OCI-LY7 (cell line): ENCODE data around the gene CELF4. TPM values are rescaled to one million over a fixed set of nuclear protein-coding genes. Genes with fewer than 3 reads are reported as not detected.

Source experiments
- BruUV-seq: library from RNA; stranded (reverse); fragments of 400-500 nt; replicated peaks from 2 replicates; lab custom pipeline; 2021; lab: Mats Ljungman, UMichigan
- CTCF ChIA-PET: fragments of 300-600 bp; sonication (Branson Sonifier 250); formaldehyde crosslinking; loops from one replicate; lab custom pipeline; 2022; ENCODE audit warnings: antibody characterized with exemption; ENCODE audit not compliant: unreplicated experiment; lab: Charles Lee
- POLR2A ChIA-PET: fragments of 300-600 bp; sonication (Branson Sonifier 250); formaldehyde crosslinking; loops from one replicate; lab custom pipeline; 2022; ENCODE audit warnings: antibody characterized with exemption; lab: Charles Lee
- DNase-seq: peaks from one replicate; pipeline ENCODE4 v3.0.0-alpha.2; 2015; ENCODE audit warnings: low spot score
- H2AFZ ChIP-seq: fragments of 200-600 bp; sonication (generic), shearing (Covaris generic); 2 replicates; pipeline ENCODE4 v1.6.1; 2014; ENCODE audit warnings: mild to moderate bottlenecking, antibody characterized with exemption, low read length, moderate library complexity
- H3K27ac ChIP-seq: fragments of 200-600 bp; sonication (generic); 2 replicates; pipeline ENCODE4 v1.5.1; 2014; ENCODE audit warnings: mixed run types, low read depth, mild to moderate bottlenecking, moderate library complexity, low read length, inconsistent platforms; ENCODE audit not compliant: poor library complexity, severe bottlenecking
- H3K36me3 ChIP-seq: fragments of 200-600 bp; sonication (generic); 2 replicates; pipeline ENCODE4 v1.6.1; 2014; ENCODE audit warnings: mild to moderate bottlenecking, antibody characterized with exemption, low read length, moderate library complexity, mixed read lengths; ENCODE audit not compliant: insufficient read depth
- H3K4me1 ChIP-seq: fragments of 200-600 bp; sonication (generic); 2 replicates; pipeline ENCODE4 v1.5.1; 2014; ENCODE audit warnings: mild to moderate bottlenecking, low read length; ENCODE audit not compliant: insufficient read depth, poor library complexity, severe bottlenecking
- H3K4me2 ChIP-seq: fragments of 200-600 bp; sonication (generic); 2 replicates; pipeline ENCODE4 v1.6.1; 2014; ENCODE audit warnings: mild to moderate bottlenecking, low read length
- H3K4me3 ChIP-seq: fragments of 200-600 bp; sonication (generic); 2 replicates; pipeline ENCODE4 v1.5.1; 2014; ENCODE audit warnings: mild to moderate bottlenecking, low read depth, low read length; ENCODE audit not compliant: poor library complexity, severe bottlenecking
- H3K79me2 ChIP-seq: fragments of 200-600 bp; sonication (generic); 2 replicates; pipeline ENCODE4 v1.6.1; 2016; ENCODE audit warnings: low read depth, mild to moderate bottlenecking, low read length, moderate library complexity, mixed read lengths; ENCODE audit not compliant: insufficient read depth
- H3K9me2 ChIP-seq: fragments of 200-600 bp; sonication (generic); 2 replicates; pipeline ENCODE4 v1.6.1; 2016; ENCODE audit warnings: mild to moderate bottlenecking, low read length, mixed read lengths; ENCODE audit not compliant: insufficient read depth
- H3K9me3 ChIP-seq: fragments of 200-600 bp; sonication (generic); 2 replicates; pipeline ENCODE4 v1.6.1; 2014; ENCODE audit warnings: mild to moderate bottlenecking, mixed run types, low read length, mixed read lengths
- H4K20me1 ChIP-seq: fragments of 200-600 bp; sonication (generic); 2 replicates; pipeline ENCODE4 v1.6.1; 2014; ENCODE audit warnings: mild to moderate bottlenecking, antibody characterized with exemption, low read length, moderate library complexity, mixed read lengths; ENCODE audit not compliant: insufficient read depth
- EZH2phosphoT487 ChIP-seq: fragments of 200-600 bp; sonication (generic); IDR thresholded peaks from 2 replicates; pipeline ENCODE4 v1.6.1; 2018; ENCODE audit warnings: low read depth, borderline replicate concordance, mild to moderate bottlenecking, mixed run types, antibody characterized with exemption, low read length, moderate library complexity, mixed read lengths
- intact Hi-C: fragments of 100-400 bp; cut with micrococcal nuclease; formaldehyde crosslinking; loops from one replicate; pipeline ENCODE4 v1.10.0; 2022; ENCODE audit not compliant: unreplicated experiment
- total RNA-seq, 2 experiments: library from RNA; depleted of rRNA in 1 of 2; stranded (reverse); fragments of >200 nt in 1 of 2; shearing (Covaris generic) in 1 of 2; gene quantifications; 2 replicates each; pipeline ENCODE4 v1.2.3, GENCODE V29; 2014 to 2022
- TF ChIP-seq, protein P1 (sequence below): fragments of 200-600 bp; sonication (generic); conservative IDR thresholded peaks from 2 replicates; pipeline ENCODE4 v1.5.1; 2014; ENCODE audit warnings: mild to moderate bottlenecking, antibody characterized with exemption, low read length, moderate library complexity, mixed read lengths

CELF4 gene
- total RNA-seq, 2 experiments from 2014 or later = not detected

DNA sequence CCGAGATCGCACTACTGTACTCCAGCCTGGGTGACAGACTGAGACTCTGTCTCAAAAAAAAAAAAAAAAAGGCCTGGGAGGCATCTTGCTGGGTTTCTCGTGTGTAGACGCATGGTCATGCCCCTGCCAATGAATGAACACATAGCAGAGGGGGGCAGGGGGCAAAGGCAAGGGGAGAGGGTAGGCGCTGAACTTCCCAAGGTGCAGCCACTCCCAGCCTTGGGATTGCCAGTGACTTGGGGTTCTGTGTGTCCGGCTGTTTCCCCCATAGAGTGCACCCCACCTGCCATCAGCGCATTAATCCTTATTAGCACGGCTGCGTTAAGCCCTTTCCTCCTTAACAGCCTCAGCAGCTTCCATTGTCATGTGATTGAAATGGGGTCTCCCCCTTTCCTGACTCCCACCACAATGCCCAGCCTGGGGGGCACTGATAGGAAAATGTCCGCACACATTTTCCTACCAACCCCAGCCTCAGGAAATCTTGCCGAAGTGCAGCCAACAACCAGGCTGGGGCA, 225.8 kb downstream of the CELF4 start:
- TF ChIP-seq, protein P1, sequence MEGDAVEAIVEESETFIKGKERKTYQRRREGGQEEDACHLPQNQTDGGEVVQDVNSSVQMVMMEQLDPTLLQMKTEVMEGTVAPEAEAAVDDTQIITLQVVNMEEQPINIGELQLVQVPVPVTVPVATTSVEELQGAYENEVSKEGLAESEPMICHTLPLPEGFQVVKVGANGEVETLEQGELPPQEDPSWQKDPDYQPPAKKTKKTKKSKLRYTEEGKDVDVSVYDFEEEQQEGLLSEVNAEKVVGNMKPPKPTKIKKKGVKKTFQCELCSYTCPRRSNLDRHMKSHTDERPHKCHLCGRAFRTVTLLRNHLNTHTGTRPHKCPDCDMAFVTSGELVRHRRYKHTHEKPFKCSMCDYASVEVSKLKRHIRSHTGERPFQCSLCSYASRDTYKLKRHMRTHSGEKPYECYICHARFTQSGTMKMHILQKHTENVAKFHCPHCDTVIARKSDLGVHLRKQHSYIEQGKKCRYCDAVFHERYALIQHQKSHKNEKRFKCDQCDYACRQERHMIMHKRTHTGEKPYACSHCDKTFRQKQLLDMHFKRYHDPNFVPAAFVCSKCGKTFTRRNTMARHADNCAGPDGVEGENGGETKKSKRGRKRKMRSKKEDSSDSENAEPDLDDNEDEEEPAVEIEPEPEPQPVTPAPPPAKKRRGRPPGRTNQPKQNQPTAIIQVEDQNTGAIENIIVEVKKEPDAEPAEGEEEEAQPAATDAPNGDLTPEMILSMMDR = no peak
- TF ChIP-seq EZH2phosphoT487 = no peak
- Histone ChIP-seq H3K27ac (no peak overlapping the region), H3K4me2 (no peak overlapping the region), H4K20me1 (no peaks in the 10 kb centered on the region), H3K4me1 (no peaks in the 10 kb centered on the region), H3K9me3 (no peaks in the 10 kb centered on the region), H3K36me3 (no peaks in the 10 kb centered on the region), H3K4me3 (no peak overlapping the region), H3K79me2 (no peaks in the 10 kb centered on the region), H3K9me2 (no peaks in the 10 kb centered on the region), H2AFZ (no peak overlapping the region)
- CTCF ChIA-PET = no interaction called here
- no TSS peak for BruUV-seq
- intact Hi-C loops = loop anchor here (10.0 kb wide), 1 partner anchor 395 kb away; no protein-coding TSS in a partner anchor
- DNase-seq = no peak
- POLR2A ChIA-PET = no interaction called here

DNA sequence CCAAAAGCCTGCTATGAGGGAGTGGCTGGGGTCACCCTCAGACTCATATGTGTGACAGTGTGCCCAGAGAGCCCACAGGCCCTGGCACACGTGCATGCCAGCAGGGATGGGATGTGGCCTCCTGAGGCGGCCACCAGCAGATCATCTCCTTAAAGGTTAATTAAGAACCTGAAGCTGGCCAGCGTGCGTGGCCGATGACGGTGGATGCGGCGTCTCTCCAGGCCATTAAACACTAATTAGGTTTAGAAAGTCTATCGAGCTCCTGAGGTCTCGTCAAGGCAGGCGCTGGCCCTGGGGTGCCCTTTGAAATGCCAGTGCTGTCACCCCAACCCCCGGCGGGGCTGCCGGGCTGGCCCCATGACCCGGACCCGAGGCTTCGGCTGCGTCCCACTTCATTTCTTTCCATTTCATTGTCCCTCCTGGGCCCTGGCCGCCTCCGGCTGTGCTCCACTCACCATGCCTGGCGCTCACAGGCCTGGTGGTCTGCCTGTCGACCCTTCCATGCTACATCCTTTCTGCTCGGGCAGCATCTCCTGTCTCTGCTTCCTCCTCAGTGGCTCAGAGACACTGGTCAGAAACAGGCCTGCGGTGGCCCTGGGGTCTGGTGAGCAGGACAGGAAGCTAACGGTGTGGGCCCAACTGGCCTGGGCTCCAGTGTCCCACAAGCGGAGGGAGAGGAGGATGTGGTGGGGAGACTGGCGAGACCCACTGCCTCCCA, 228.9 kb downstream of the CELF4 start:
- Histone ChIP-seq H3K9me3 (no peaks in the 10 kb centered on the region), H3K27ac (no peak overlapping the region), H3K9me2 (no peaks in the 10 kb centered on the region), H3K4me3 (no peak overlapping the region), H3K79me2 (no peaks in the 10 kb centered on the region), H3K4me2 (no peak overlapping the region), H3K36me3 (no peaks in the 10 kb centered on the region), H2AFZ (no peak overlapping the region), H3K4me1 (no peaks in the 10 kb centered on the region), H4K20me1 (no peaks in the 10 kb centered on the region)
- ChIA-PET POLR2A (interaction anchor here (0.6 kb wide), 1 partner anchor 1514 kb away, joined by 4 read pairs; no protein-coding TSS in a partner anchor), CTCF (no interaction called here)
- TF ChIP-seq EZH2phosphoT487 = no peak
- TF ChIP-seq, protein P1 = no peak
- intact Hi-C loops = no loop called here
- no TSS peak for BruUV-seq
- no peak for DNase-seq

DNA sequence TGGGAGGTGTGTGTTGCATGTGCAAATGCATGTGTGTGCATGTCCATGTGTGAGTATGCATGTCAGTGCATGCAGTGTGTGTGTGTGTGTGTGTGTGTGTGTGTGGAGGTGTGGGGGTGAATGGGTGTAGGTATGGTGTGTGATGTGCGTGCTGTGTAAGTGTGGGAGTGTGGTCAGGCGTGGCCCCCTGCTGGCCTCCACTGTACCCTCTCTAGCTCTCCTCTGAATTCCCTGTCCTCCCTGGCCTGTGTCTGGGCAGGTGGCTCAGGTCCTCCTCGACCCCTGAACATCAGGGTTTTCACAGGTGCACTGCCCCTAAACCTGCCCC, 230.2 kb downstream of the CELF4 start:
- no peaks in the 10 kb centered on the region for H3K36me3 ChIP-seq
- H3K4me3 ChIP-seq = no peak overlapping the region
- CTCF ChIA-PET = no interaction called here
- no peak for TF ChIP-seq EZH2phosphoT487
- TF ChIP-seq, protein P1 = no peak
- no peaks in the 10 kb centered on the region for H3K4me1 ChIP-seq
- intact Hi-C loops = no loop called here
- H3K9me2 ChIP-seq = no peaks in the 10 kb centered on the region
- DNase-seq = no peak
- no peak overlapping the region for H3K27ac ChIP-seq
- no peaks in the 10 kb centered on the region for H3K9me3 ChIP-seq
- no peak overlapping the region for H2AFZ ChIP-seq
- POLR2A ChIA-PET = no interaction called here
- no peaks in the 10 kb centered on the region for H3K79me2 ChIP-seq
- no TSS peak for BruUV-seq
- H3K4me2 ChIP-seq = no peak overlapping the region
- H4K20me1 ChIP-seq = no peaks in the 10 kb centered on the region
